ENCODE results near the gene SIPA1. TPM values are rescaled to one million over a fixed set of nuclear protein-coding genes. Genes with fewer than 3 reads are reported as not detected.

SIPA1 gene
- total RNA-seq, 2 experiments from 2014 or later: 146 to 150 TPM

- peaks cover 27% of the 10 kb centered on the region for H3K36me3 Mint-ChIP-seq (ENCODE audit: low read depth)
- no peak for DNase-seq
- peaks cover 30% of the 10 kb centered on the region for H3K4me1 Mint-ChIP-seq (ENCODE audit: low read depth)
- no peaks in the 10 kb centered on the region for H3K9me3 Mint-ChIP-seq
- intact Hi-C loops (cut with micrococcal nuclease): no loop called here
- CTCF ChIA-PET: no interaction called here
- H3K27me3 Mint-ChIP-seq (ENCODE audit: low read depth): no peaks in the 10 kb centered on the region
- no peak overlapping the region for H3K4me3 Mint-ChIP-seq
- H3K27ac Mint-ChIP-seq: no peak overlapping the region
These were observed 17.2 kb upstream of the SIPA1 start for GRCh38 chr11:65620666-65621065.

DNA sequence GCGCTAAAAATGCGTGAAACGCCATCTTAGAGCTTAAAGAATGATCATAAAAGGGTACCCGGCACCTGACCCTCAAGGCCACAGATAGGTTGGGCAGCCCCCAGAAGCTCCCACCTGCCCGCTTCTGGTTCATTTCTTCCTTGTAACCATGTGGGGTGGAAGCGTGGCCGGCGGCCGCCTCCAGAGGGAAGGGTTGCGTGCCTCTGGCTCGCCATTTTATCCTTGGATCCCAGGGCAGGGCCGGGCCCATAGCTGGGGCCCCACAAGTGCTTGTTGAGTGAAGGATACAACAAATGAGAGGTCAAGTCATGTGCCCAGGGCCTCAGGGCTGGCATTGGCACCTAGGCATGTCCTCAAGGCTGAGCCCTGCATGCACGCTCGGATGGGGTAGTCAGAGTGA is 16.4 kb upstream of the SIPA1 start:
- intact Hi-C loops (cut with micrococcal nuclease): no loop called here
- Mint-ChIP-seq H3K4me3 (no peak overlapping the region), H3K4me1 (ENCODE audit: low read depth) (peaks cover 32% of the 10 kb centered on the region), H3K27ac (no peak overlapping the region), H3K27me3 (ENCODE audit: low read depth) (no peaks in the 10 kb centered on the region), H3K36me3 (ENCODE audit: low read depth) (peaks cover 30% of the 10 kb centered on the region), H3K9me3 (no peaks in the 10 kb centered on the region)
- DNase-seq: no peak
- CTCF ChIA-PET: no interaction called here

GRCh38 chr11:65622011-65622410 is 15.9 kb upstream of the SIPA1 start:
- Mint-ChIP-seq H3K36me3 (ENCODE audit: low read depth) (peaks cover 24% of the 10 kb centered on the region), H3K27ac (no peak overlapping the region)
- CTCF ChIA-PET: no interaction called here

GRCh38 chr11:65623177-65623576 is 14.7 kb upstream of the SIPA1 start:
- Mint-ChIP-seq H3K27ac (no peak overlapping the region), H3K9me3 (no peaks in the 10 kb centered on the region)

More at GRCh38 chr11:65622011-65622410, 15.9 kb upstream of the SIPA1 start:
- Mint-ChIP-seq H3K27me3 (ENCODE audit: low read depth) (no peaks in the 10 kb centered on the region), H3K9me3 (no peaks in the 10 kb centered on the region), H3K4me1 (ENCODE audit: low read depth) (peaks cover 27% of the 10 kb centered on the region), H3K4me3 (no peak overlapping the region)
- DNase-seq: no peak
- intact Hi-C loops (cut with micrococcal nuclease): no loop called here

DNA sequence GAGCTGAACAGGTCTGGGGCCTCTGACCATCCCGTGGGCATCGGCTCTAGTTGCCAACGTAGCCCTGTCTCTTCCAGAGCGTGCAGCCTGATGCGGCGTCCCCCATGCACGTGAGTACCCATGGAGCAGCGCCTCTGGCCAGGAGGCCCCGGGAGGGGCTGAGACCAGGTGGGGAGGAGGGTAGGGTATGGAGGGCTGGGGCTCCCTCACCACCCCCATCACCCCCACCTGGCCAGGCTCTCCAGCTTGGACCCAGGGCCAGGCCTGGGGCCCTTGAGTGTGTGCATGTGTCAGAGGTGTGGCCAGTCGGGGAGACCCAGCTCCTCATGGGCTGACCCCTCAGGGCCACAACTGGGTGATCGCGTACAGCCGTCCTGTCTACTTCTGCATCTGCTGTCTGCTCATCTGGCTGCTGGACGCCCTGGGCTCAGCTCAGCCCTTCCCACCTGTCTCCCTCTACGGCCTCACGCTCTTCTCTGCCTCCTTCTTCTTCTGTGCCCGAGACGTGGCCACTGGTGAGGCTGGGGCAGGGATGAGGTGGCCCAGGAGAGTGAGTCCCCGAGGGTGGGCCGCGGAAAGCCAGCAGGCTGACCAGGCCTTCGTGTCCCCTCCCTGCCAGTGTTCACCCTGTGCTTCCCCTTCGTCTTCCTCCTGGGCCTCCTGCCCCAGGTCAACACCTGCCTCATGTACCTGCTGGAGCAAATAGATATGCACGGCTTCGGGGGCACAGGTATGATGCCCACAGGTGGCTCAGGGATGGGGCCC is 13.9 kb upstream of the SIPA1 start:
- Mint-ChIP-seq H3K36me3 (ENCODE audit: low read depth) (peaks cover 21% of the 10 kb centered on the region), H3K9me3 (no peaks in the 10 kb centered on the region)
- CTCF ChIA-PET: interaction anchor here (0.6 to 2.2 kb wide), 4 partner anchors 15 to 236 kb away, joined by 3 to 6 read pairs (median 4); partner anchors contain the start of gene SIPA1

More at GRCh38 chr11:65623177-65623576, 14.7 kb upstream of the SIPA1 start:
- Mint-ChIP-seq H3K4me1 (ENCODE audit: low read depth) (peaks cover 17% of the 10 kb centered on the region), H3K4me3 (no peak overlapping the region), H3K36me3 (ENCODE audit: low read depth) (peaks cover 21% of the 10 kb centered on the region), H3K27me3 (ENCODE audit: low read depth) (no peaks in the 10 kb centered on the region)
- intact Hi-C loops (cut with micrococcal nuclease): no loop called here
- CTCF ChIA-PET: interaction anchor here (0.9 to 2.2 kb wide), 3 partner anchors 9 to 30 kb away, joined by 3 to 6 read pairs (median 4); partner anchors contain the start of gene SIPA1
- DNase-seq: no peak

DNA sequence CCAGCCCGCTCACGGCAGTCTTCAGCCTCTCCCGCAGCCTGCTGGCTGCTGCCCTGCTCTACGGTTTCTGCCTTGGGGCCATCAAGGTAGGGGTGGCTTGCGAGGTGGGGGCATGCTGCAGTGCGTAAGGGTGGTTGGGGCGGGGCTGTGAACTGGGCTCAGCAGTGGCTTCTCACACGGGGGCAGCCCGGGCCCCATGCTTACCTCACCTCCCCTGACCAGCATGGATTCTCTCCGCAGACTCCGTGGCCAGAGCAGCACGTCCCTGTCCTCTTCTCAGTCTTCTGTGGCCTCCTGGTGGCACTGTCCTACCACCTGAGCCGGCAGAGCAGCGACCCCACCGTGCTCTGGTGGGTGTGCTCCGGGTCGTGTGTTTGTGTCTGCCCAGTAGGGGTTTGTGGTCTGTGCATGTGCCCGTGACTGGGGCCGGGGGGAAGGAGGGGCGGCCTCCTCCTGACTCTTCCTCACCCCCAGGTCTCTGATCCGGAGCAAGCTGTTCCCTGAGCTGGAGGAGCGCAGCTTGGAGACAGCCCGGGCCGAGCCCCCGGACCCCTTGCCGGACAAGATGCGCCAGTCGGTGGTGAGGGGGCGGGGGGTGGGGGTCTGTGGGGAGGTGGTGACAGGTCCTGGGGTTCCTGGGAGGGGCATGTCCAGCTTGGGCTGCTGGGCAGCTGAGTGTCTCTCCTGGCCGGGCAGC is 12.8 kb upstream of the SIPA1 start:
- H3K27ac Mint-ChIP-seq: no peak overlapping the region
- no peak for DNase-seq
- intact Hi-C loops (cut with micrococcal nuclease): no loop called here
- H3K4me3 Mint-ChIP-seq: no peak overlapping the region
- H3K9me3 Mint-ChIP-seq: no peaks in the 10 kb centered on the region
- H3K36me3 Mint-ChIP-seq (ENCODE audit: low read depth): peaks cover 18% of the 10 kb centered on the region
- H3K27me3 Mint-ChIP-seq (ENCODE audit: low read depth): no peaks in the 10 kb centered on the region
- CTCF ChIA-PET: interaction anchor here (1.0 to 2.1 kb wide), 8 partner anchors 8 to 146 kb away, joined by 3 to 6 read pairs (median 3); partner anchors contain the start of gene SIPA1
- H3K4me1 Mint-ChIP-seq (ENCODE audit: low read depth): peaks cover 9% of the 10 kb centered on the region

More for the DNA sequence above, 13.9 kb upstream of the SIPA1 start:
- Mint-ChIP-seq H3K4me3 (no peak overlapping the region), H3K27ac (no peak overlapping the region), H3K4me1 (ENCODE audit: low read depth) (peaks cover 14% of the 10 kb centered on the region), H3K27me3 (ENCODE audit: low read depth) (no peaks in the 10 kb centered on the region)
- intact Hi-C loops (cut with micrococcal nuclease): no loop called here
- DNase-seq: no peak

DNA sequence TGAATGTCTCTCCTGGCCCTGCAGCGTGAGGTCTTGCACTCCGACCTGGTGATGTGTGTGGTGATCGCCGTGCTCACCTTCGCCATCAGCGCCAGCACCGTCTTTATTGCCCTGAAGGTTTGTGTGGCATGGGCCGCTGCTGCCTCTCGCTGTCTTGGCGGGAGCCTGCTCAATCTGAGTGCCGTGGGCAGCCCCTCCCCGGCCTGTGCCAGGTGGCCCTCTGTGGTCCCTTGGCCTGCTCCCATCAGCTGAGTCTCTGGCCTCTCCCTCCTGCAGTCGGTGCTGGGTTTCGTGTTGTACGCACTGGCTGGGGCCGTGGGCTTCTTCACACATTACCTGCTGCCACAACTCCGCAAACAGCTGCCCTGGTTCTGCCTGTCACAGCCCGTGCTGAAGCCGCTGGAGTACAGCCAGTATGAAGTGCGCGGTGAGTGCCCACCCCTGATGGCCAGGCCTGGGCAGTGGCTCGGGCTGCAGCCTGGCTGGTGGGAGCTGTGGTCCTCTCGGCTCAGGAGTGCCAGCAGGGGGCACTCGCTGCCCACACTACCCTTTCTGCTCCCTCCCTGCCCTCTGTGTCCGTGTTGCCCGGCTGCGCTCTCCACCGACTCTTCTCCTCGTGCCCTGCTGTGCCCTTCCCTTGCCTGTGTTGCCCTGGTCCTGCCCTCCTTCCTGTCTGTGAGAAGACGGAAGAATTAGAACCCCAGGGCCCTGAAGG is 12.1 kb upstream of the SIPA1 start:
- CTCF ChIA-PET: interaction anchor here (1.0 to 2.1 kb wide), 10 partner anchors 9 to 146 kb away, joined by 3 to 6 read pairs (median 3); partner anchors contain the start of gene SIPA1
- no peak overlapping the region for H3K4me3 Mint-ChIP-seq
- no peaks in the 10 kb centered on the region for H3K27me3 Mint-ChIP-seq (ENCODE audit: low read depth)
- DNase-seq: peak; percentile 63
- H3K27ac Mint-ChIP-seq: no peak overlapping the region
- H3K4me1 Mint-ChIP-seq (ENCODE audit: low read depth): peaks cover 9% of the 10 kb centered on the region
- H3K9me3 Mint-ChIP-seq: no peaks in the 10 kb centered on the region
- peaks cover 22% of the 10 kb centered on the region for H3K36me3 Mint-ChIP-seq (ENCODE audit: low read depth)
- intact Hi-C loops (cut with micrococcal nuclease): loop anchor here (2.0 kb wide), 1 partner anchor 81 kb away; no protein-coding TSS in a partner anchor

DNA sequence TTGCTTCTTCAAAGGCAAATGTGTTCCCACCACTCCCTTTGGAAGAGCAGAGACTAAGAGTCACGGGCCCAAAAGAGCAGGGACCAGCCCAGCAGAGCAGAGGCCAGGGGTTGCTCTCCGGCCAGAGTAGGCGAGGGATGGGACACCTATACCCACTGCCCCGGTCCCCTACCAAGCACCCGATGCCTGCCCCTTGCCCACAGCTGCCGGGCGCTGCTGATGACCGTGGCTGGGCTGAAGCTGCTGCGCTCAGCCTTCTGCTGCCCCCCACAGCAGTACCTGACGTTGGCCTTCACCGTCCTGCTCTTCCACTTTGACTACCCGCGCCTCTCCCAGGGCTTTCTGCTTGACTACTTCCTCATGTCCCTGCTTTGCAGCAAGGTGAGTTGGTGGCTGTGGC is 10.7 kb upstream of the SIPA1 start:
- peaks cover 16% of the 10 kb centered on the region for H3K36me3 Mint-ChIP-seq (ENCODE audit: low read depth)
- intact Hi-C loops (cut with micrococcal nuclease): loop anchor here (2.0 kb wide), 1 partner anchor 80 kb away; no protein-coding TSS in a partner anchor
- DNase-seq: no peak
- CTCF ChIA-PET: interaction anchor here (0.9 to 1.8 kb wide), 4 partner anchors 11 to 82 kb away, joined by 3 to 6 read pairs (median 4); partner anchors contain the start of gene SIPA1
- no peak overlapping the region for H3K4me3 Mint-ChIP-seq
- peaks cover 7% of the 10 kb centered on the region for H3K4me1 Mint-ChIP-seq (ENCODE audit: low read depth)
- H3K27me3 Mint-ChIP-seq (ENCODE audit: low read depth): no peaks in the 10 kb centered on the region
- no peaks in the 10 kb centered on the region for H3K9me3 Mint-ChIP-seq
- peak overlapping the region; percentile 69 for H3K27ac Mint-ChIP-seq

GRCh38 chr11:65629579-65629978 is 8.3 kb upstream of the SIPA1 start:
- H3K36me3 Mint-ChIP-seq (ENCODE audit: low read depth): peaks cover 10% of the 10 kb centered on the region
- no peak overlapping the region for H3K27ac Mint-ChIP-seq
- intact Hi-C loops (cut with micrococcal nuclease): no loop called here
- CTCF ChIA-PET: no interaction called here
- no peak for DNase-seq
- no peaks in the 10 kb centered on the region for H3K9me3 Mint-ChIP-seq
- H3K4me3 Mint-ChIP-seq: no peak overlapping the region
- H3K27me3 Mint-ChIP-seq (ENCODE audit: low read depth): no peaks in the 10 kb centered on the region
- H3K4me1 Mint-ChIP-seq (ENCODE audit: low read depth): peaks cover 12% of the 10 kb centered on the region

DNA sequence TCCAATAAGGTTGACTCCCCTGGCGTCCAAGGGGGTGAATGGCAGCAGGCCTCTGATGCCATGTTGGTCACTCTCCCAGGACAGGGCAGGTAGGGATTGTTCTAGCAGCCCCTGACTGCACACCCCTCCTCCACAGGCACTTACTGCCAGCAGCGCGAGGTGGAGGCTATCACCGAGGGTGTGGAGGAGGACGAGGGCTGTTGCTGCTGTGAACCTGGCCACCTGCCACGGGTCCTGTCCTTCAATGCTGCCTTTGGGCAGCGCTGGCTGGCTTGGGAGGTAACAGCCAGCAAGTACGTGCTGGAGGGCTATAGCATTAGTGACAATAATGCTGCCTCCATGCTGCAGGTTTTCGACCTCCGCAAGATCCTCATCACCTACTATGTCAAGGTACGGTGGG is 7.7 kb upstream of the SIPA1 start:
- Mint-ChIP-seq H3K36me3 (ENCODE audit: low read depth) (peaks cover 10% of the 10 kb centered on the region), H3K4me3 (no peak overlapping the region), H3K27ac (no peak overlapping the region), H3K9me3 (no peaks in the 10 kb centered on the region), H3K4me1 (ENCODE audit: low read depth) (peaks cover 9% of the 10 kb centered on the region), H3K27me3 (ENCODE audit: low read depth) (no peaks in the 10 kb centered on the region)
- DNase-seq: no peak
- CTCF ChIA-PET: no interaction called here
- intact Hi-C loops (cut with micrococcal nuclease): no loop called here

- DNase-seq: no peak
- H3K36me3 Mint-ChIP-seq (ENCODE audit: low read depth): peaks cover 11% of the 10 kb centered on the region
- intact Hi-C loops (cut with micrococcal nuclease): no loop called here
- H3K4me1 Mint-ChIP-seq (ENCODE audit: low read depth): peaks cover 14% of the 10 kb centered on the region
- H3K27me3 Mint-ChIP-seq (ENCODE audit: low read depth): no peaks in the 10 kb centered on the region
- H3K4me3 Mint-ChIP-seq: no peak overlapping the region
- H3K27ac Mint-ChIP-seq: peak overlapping the region; percentile 75
- no peaks in the 10 kb centered on the region for H3K9me3 Mint-ChIP-seq
- CTCF ChIA-PET: no interaction called here
These were observed 4.4 kb upstream of the SIPA1 start for GRCh38 chr11:65633390-65634108.

GRCh38 chr11:65634109-65634436 is 3.8 kb upstream of the SIPA1 start:
- peaks cover 16% of the 10 kb centered on the region for H3K36me3 Mint-ChIP-seq (ENCODE audit: low read depth)
- H3K4me1 Mint-ChIP-seq (ENCODE audit: low read depth): peaks cover 19% of the 10 kb centered on the region
- peak overlapping the region; percentile 53 for H3K27ac Mint-ChIP-seq
- intact Hi-C loops (cut with micrococcal nuclease): no loop called here
- H3K27me3 Mint-ChIP-seq (ENCODE audit: low read depth): no peaks in the 10 kb centered on the region
- no peak overlapping the region for H3K4me3 Mint-ChIP-seq
- CTCF ChIA-PET: no interaction called here
- DNase-seq: no peak
- no peaks in the 10 kb centered on the region for H3K9me3 Mint-ChIP-seq
